Muscle layer of colon (tissue), 2 donors: Measurements from ENCODE around the gene FOXO3.

ENCODE experiments used
- H3K27ac ChIP-seq: one replicate; pipeline ENCODE4 v1.7.0; 2013; ENCODE audit warnings: low read depth, mild to moderate bottlenecking, low read length, moderate library complexity
- H3K27me3 ChIP-seq, 2 donors: one replicate each; pipeline ENCODE4 v1.7.0; 2013; ENCODE audit warnings: low read length in 2 of 2, mild to moderate bottlenecking in 2 of 2; ENCODE audit not compliant: insufficient read depth in 2 of 2, control insufficient read depth in 1 of 2
- H3K36me3 ChIP-seq: one replicate; pipeline ENCODE4 v1.7.0; 2013; ENCODE audit warnings: mild to moderate bottlenecking, low read length; ENCODE audit not compliant: insufficient read depth
- H3K4me1 ChIP-seq: one replicate; pipeline ENCODE4 v1.7.0; 2013; ENCODE audit warnings: mild to moderate bottlenecking, low read length; ENCODE audit not compliant: insufficient read depth
- H3K4me3 ChIP-seq, 2 donors: one replicate each; pipeline ENCODE4 v1.7.0; 2013; ENCODE audit warnings: low read length in 2 of 2, low read depth in 1 of 2, mild to moderate bottlenecking in 1 of 2, moderate library complexity in 1 of 2
- H3K9ac ChIP-seq: one replicate; pipeline ENCODE4 v1.7.0; 2013; ENCODE audit warnings: low read length
- H3K9me3 ChIP-seq: one replicate; pipeline ENCODE4 v1.7.0; 2013; ENCODE audit warnings: mild to moderate bottlenecking, low read length
- donor health status: abdominal sarcoma.
- donor health status: Adenocarcinoma of cecum.

FOXO3 gene

GRCh38 chr6:108580646-108581045 lies 19.9 kb downstream of the FOXO3 start:
- no peak overlapping the region for H3K9ac ChIP-seq
- H3K27ac ChIP-seq = peak overlapping the region; percentile 1
- H3K4me1 ChIP-seq = peaks cover 97% of the 10 kb centered on the region
- no peaks in the 10 kb centered on the region for H3K36me3 ChIP-seq
- no peaks in the 10 kb centered on the region for H3K9me3 ChIP-seq
- no peaks in the 10 kb centered on the region for H3K27me3 ChIP-seq
- H3K4me3 ChIP-seq = no peak overlapping the region

- Histone ChIP-seq H3K36me3 (no peaks in the 10 kb centered on the region), H3K4me1 (peaks cover 97% of the 10 kb centered on the region), H3K9me3 (no peaks in the 10 kb centered on the region), H3K27me3 (no peaks in the 10 kb centered on the region), H3K4me3 (peak overlapping the region in 1 of 2 donors; percentile 12), H3K9ac (no peak overlapping the region), H3K27ac (peak overlapping the region; percentile 77)
Measured at GRCh38 chr6:108581237-108581931, 20.7 kb downstream of the FOXO3 start.

GRCh38 chr6:108581932-108582475 lies 21.3 kb downstream of the FOXO3 start:
- H3K4me3 ChIP-seq = peak overlapping the region in 1 of 2 donors; percentile 12
- peak overlapping the region; percentile 77 for H3K27ac ChIP-seq
- H3K4me1 ChIP-seq = peaks cover 94% of the 10 kb centered on the region
- H3K9me3 ChIP-seq = no peaks in the 10 kb centered on the region
- H3K9ac ChIP-seq = no peak overlapping the region
- no peaks in the 10 kb centered on the region for H3K36me3 ChIP-seq
- H3K27me3 ChIP-seq = no peaks in the 10 kb centered on the region

GRCh38 chr6:108582618-108583017 lies 21.9 kb downstream of the FOXO3 start:
- H3K4me3 ChIP-seq = no peak overlapping the region
- H3K27ac ChIP-seq = peak overlapping the region; percentile 77
- no peaks in the 10 kb centered on the region for H3K9me3 ChIP-seq
- peaks cover 94% of the 10 kb centered on the region for H3K4me1 ChIP-seq
- no peaks in the 10 kb centered on the region for H3K36me3 ChIP-seq
- H3K27me3 ChIP-seq = no peaks in the 10 kb centered on the region
- no peak overlapping the region for H3K9ac ChIP-seq

- H3K4me1 ChIP-seq = peaks cover 94% of the 10 kb centered on the region
- H3K4me3 ChIP-seq = no peak overlapping the region
- H3K27ac ChIP-seq = peak overlapping the region; percentile 57
- H3K9me3 ChIP-seq = no peaks in the 10 kb centered on the region
- no peaks in the 10 kb centered on the region for H3K36me3 ChIP-seq
- H3K9ac ChIP-seq = no peak overlapping the region
- H3K27me3 ChIP-seq = no peaks in the 10 kb centered on the region
Measured at GRCh38 chr6:108584323-108584722, 23.6 kb downstream of the FOXO3 start.

- Histone ChIP-seq H3K9me3 (no peaks in the 10 kb centered on the region), H3K27me3 (no peaks in the 10 kb centered on the region), H3K4me1 (peaks cover 94% of the 10 kb centered on the region), H3K9ac (no peak overlapping the region), H3K27ac (peak overlapping the region; percentile 58), H3K4me3 (no peak overlapping the region), H3K36me3 (no peaks in the 10 kb centered on the region)
Measured at GRCh38 chr6:108585359-108585758, 24.6 kb downstream of the FOXO3 start.

GRCh38 chr6:108585921-108586536 lies 25.3 kb downstream of the FOXO3 start:
- H3K27me3 ChIP-seq = no peaks in the 10 kb centered on the region
- no peak overlapping the region for H3K4me3 ChIP-seq
- H3K36me3 ChIP-seq = no peaks in the 10 kb centered on the region
- H3K4me1 ChIP-seq = peaks cover 94% of the 10 kb centered on the region
- peak overlapping the region; percentile 70 for H3K27ac ChIP-seq
- no peak overlapping the region for H3K9ac ChIP-seq
- no peaks in the 10 kb centered on the region for H3K9me3 ChIP-seq

GRCh38 chr6:108587258-108588059 lies 26.7 kb downstream of the FOXO3 start:
- peaks cover 94% of the 10 kb centered on the region for H3K4me1 ChIP-seq
- H3K9me3 ChIP-seq = no peaks in the 10 kb centered on the region
- H3K9ac ChIP-seq = no peak overlapping the region
- H3K36me3 ChIP-seq = no peaks in the 10 kb centered on the region
- no peaks in the 10 kb centered on the region for H3K27me3 ChIP-seq
- H3K4me3 ChIP-seq = no peak overlapping the region
- peak overlapping the region; percentile 70 for H3K27ac ChIP-seq

GRCh38 chr6:108588586-108588985 lies 27.9 kb downstream of the FOXO3 start:
- H3K4me1 ChIP-seq = peaks cover 93% of the 10 kb centered on the region
- no peak overlapping the region for H3K9ac ChIP-seq
- H3K4me3 ChIP-seq = no peak overlapping the region
- no peaks in the 10 kb centered on the region for H3K27me3 ChIP-seq
- H3K36me3 ChIP-seq = no peaks in the 10 kb centered on the region
- no peaks in the 10 kb centered on the region for H3K9me3 ChIP-seq
- peak overlapping the region; percentile 70 for H3K27ac ChIP-seq

GRCh38 chr6:108589244-108589791 lies 28.6 kb downstream of the FOXO3 start:
- Histone ChIP-seq H3K36me3 (no peaks in the 10 kb centered on the region), H3K27ac (peak overlapping the region; percentile 70), H3K27me3 (no peaks in the 10 kb centered on the region), H3K9ac (peak overlapping the region; percentile 30), H3K9me3 (no peaks in the 10 kb centered on the region), H3K4me1 (peaks cover 93% of the 10 kb centered on the region), H3K4me3 (peak overlapping the region in 1 of 2 donors; percentile 32)
